ENCODE data around the gene SFI1.
"Not testable (repeated sequence)": the region's sequence is repeated elsewhere in the genome, so short reads cannot be mapped to it uniquely, and the experiment has no call there.

Gene SFI1

DNA sequence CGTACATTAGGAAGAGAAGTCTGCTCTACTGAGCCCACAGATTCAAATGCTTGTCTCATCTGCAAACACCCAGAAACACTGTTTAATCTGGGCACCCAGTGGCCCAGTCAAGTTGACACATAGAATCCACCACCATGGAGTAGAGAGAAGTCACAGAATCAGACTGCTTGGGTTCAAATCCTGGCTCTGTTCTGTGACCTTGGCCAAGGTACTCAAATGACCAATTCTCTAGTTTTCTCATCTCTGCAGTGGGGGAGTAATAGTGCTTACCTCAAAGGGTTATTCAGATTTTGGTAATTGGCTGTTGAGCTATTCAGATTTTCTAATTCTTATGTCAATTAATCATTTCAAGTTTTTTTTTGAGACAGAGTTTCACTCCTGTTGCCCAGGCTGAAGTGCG is 93.8 kb downstream of the SFI1 start:
- not testable (repeated sequence) for DNase-seq

DNA sequence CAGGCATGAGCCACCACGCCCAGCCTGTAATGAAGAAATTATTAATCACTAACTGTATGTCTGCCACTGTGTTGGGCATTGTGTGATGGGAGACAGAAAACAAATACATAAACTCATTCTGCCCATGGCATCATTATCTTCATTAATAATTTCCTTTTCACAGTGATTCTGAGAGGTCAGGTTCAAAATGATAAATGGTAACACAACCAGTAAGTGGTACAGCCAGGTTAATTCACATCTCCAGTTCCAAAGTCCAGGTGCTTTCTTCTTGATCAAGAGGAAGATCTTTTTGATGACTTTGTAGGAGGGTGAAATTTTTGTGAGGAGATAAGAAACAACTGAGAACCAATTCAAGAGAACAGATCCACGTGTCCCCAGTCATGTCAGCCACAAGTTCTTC is 98.9 kb downstream of the SFI1 start:
- no peak for DNase-seq

- no peak for DNase-seq
Measured at GRCh38 chr22:31602259-31602952, 106.1 kb downstream of the SFI1 start.

- no peak for DNase-seq
Measured at GRCh38 chr22:31603081-31603525, 106.8 kb downstream of the SFI1 start.

GRCh38 chr22:31603574-31603973 is 107.2 kb downstream of the SFI1 start:
- no peak for DNase-seq

- no peak for DNase-seq
Measured at GRCh38 chr22:31604137-31604705, 107.9 kb downstream of the SFI1 start.

- no peak for DNase-seq
Measured at GRCh38 chr22:31604746-31605705, 108.7 kb downstream of the SFI1 start.

DNA sequence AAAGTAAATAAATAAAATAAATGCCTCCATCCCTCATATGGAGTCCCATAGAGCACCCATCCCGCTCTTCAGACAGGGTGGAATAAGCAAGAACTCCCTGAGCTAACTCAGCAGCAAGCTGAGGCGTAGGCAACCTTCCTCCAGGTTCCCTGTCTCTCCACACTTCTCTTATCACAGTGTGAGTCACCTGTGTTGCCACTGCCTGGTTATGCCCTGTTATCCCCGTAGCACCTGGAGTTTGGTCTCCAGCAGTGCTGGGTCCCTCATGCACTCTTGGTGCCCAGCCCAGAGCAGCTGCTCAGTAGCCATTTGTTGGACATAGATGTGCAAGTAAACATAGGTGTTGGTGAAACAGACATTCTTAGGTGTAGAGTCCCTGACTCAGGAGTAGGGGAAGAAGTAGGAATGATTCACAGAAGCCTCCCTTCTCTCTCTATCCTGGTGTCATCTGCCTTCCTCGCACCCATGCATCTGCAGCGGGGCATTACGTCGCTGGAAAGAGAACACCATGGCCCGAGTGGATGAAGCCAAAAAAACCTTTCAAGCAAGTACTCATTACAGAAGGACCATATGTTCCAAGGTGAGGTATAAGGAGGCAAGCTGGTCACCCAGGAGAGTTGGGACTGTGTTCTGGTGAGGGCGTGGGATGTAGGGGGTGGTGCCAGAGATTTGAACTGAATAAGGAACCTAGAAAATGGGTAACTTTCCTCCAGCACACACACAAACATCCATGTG is 109.7 kb downstream of the SFI1 start:
- DNase-seq: no peak

DNA sequence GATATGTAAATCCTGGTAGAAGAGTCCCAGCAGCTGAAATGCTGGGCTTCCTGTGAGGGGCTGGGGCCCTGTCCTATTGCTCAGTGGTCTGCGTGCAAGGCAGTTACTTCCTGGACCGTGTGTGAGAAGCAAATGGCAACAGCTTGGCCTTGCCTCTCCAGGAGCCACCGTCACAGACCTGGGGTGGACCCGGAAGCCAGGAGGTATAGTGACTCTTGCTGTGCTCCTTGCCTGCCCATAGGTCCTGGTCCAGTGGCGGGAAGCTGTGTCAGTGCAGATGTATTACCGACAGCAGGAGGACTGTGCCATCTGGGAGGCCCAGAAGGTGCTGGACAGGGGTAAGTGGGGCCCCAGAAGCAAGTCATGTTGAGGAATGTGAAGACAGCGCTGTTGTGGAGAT is 111.4 kb downstream of the SFI1 start:
- DNase-seq: no peak

- no peak for DNase-seq
Measured at GRCh38 chr22:31609716-31610115, 113.4 kb downstream of the SFI1 start.

- DNase-seq: no peak
Measured at GRCh38 chr22:31610611-31611010, 114.3 kb downstream of the SFI1 start.

DNA sequence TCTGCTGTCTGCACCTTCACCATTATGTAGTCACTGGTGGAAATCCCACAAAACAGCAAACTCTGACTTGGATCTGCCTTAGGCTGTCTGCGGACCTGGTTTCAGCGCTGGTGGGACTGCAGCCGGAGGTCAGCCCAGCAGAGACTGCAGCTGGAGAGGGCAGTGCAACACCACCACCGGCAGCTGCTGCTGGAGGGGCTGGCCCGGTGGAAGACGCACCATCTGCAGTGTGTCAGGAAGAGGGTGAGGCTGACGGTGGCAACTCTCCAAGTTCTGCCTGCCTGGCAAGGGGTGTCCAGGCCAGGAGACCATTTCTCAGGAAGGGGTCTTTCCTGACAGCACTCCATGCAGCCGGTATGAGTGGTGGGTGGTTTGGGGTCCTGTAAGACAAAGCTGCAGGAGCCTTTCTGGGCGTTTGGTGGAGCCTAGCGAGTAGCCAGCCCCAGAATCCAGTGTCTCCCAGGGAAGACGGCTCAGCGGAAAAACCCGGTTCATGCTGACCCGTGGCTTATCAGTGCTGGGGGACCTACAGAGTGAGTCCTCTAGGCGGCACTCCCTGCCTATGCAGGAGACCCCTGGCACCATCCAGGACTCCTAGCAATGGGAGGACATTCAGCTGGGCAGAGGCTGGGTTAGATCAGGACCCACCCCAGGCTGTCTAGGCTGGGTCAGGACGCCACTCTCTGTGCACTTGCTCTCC is 114.9 kb downstream of the SFI1 start:
- DNase-seq: no peak

DNA sequence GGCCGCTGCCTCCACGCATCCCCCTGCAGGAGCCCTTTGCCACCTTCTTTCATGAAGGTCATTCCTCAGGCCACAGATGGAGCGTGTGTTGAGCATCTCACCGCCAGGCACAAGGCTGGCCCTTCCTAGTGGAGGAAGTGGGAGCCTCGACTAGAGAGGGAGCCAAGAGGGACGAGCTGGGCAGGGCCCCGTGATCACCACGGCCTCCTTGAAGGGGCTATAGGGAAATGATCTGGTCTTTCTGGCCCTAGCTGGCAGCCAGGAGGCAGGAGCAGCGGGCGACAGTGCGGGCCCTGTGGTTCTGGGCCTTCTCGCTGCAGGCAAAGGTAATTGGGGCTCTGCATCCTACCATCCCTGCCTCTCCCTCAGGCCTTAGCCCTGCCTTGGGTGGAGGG is 116.6 kb downstream of the SFI1 start:
- no peak for DNase-seq

DNA sequence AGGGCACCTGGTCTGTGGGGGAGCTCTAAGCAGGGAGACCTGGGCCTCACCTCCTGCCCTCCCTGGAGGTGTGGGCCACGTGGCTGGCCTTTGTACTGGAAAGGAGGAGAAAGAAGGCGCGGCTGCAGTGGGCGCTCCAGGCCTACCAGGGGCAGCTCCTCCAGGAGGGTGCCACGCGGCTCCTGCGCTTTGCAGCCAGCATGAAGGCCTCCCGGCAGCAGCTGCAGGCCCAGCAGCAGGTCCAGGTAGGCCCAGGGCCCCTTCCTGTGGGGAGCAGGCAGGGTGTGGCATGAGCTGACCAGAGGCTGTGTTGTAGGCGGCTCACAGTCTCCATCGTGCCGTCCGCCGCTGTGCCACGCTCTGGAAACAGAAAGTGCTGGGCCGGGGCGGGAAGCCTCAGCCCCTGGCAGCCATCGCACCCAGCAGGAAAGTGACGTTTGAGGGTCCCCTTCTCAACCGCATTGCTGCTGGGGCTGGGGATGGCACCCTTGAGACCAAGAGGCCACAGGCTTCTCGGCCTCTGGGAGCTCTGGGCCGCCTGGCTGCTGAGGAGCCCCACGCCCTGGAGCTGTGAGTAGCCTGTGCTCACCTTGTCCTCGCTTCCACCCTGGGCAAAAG is 117.1 kb downstream of the SFI1 start:
- DNase-seq: no peak

DNA sequence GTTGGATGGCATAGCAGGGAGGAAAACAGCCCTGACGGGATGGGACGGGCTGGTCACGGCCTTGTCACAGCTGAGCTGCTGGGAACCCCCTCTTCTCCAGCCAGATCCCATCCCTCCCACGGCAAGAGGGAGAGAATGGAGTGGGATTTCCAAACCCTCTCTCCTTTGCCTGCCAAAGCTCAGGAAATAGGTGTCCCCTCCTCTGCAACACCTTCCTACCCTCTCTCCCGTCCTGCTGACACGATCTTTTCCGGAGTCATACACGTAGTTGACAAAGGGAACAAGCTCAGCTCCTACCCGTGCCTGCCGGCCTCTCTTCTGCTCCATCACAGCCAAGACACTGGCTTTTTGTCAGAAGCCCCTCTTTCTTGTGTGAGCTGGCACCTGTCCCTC is 117.6 kb downstream of the SFI1 start:
- DNase-seq: no peak

- no peak for DNase-seq
Measured at GRCh38 chr22:31614781-31615490, 118.6 kb downstream of the SFI1 start.

GRCh38 chr22:31615491-31615860 is 119.1 kb downstream of the SFI1 start:
- no peak for DNase-seq

GRCh38 chr22:31615940-31616314 is 119.6 kb downstream of the SFI1 start:
- no peak for DNase-seq

- peak; percentile 22 for DNase-seq
Measured at GRCh38 chr22:31616315-31616980, 120.1 kb downstream of the SFI1 start.

- no peak for DNase-seq
Measured at GRCh38 chr22:31618057-31618456, 121.7 kb downstream of the SFI1 start.
